DOHH2 (cell line): ENCODE results near the gene FHL1.

Experiments used
- CTCF ChIP-seq: fragments of 200-600 bp; sonication (generic); IDR thresholded peaks from one replicate; pipeline ENCODE4 v1.5.1; 2014; ENCODE audit warnings: antibody characterized with exemption, mild to moderate bottlenecking, low read depth, low read length; ENCODE audit not compliant: poor library complexity, severe bottlenecking
- EZH2phosphoT487 ChIP-seq: fragments of 200-600 bp; sonication (generic); IDR thresholded peaks from 2 replicates; pipeline ENCODE4 v1.6.1; 2017; ENCODE audit warnings: borderline replicate concordance, mild to moderate bottlenecking, antibody characterized with exemption, low read length, moderate library complexity, mixed read lengths

GRCh38 chrX:136159611-136160025 lies 12.3 kb downstream of the FHL1 start:
- TF ChIP-seq CTCF (no peak), EZH2phosphoT487 (no peak)
